ENCODE measurements around the gene LGALS9B.
"Not testable (repeated sequence)": the region's sequence is repeated elsewhere in the genome, so short reads cannot be mapped to it uniquely, and the experiment has no call there.

DNA sequence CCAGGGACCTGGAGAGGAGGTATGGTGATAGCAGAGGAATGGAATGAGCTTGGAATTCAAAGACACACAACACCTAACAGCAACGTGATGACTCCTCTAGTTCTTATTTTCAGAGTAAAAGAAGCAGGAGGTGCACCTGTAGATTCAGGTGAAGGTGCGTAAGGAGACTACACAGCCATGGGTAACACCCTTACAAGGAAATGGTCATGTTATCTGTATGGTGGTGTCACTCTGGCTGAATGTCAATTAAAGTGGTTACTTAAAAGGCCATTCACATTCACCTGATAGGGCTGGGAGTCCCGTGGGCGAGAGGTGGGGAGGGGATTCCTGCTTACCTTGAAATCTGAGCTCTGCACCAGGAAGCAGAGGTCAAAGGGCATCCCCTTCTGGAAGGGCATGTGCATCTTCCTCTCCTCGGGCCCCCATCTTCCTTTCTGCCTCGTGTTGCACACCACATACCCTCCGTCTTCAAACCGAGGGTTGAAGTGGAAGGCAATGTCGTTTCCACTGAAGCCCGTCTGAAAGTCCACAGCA lies 9.4 kb downstream of the LGALS9B start:
- not testable (repeated sequence) for TF ChIP-seq CTCF (IDR thresholded peaks at IDR 0.05); EZH2 (IDR thresholded peaks at IDR 0.05; ENCODE audit: borderline replicate concordance, insufficient read depth, low read depth, low read length, poor library complexity, severe bottlenecking)

Measured in B cell (primary cell).